Stimulated activated CD8-positive, alpha-beta memory T cell treated with anti-CD3 and anti-CD28 coated beads, Interleukin-15, amount 100 ng/mL, for 48 hours (primary cell): ENCODE results near the gene ZFAND2A.

Experiments
- DNase-seq, 2 donors: peaks; one replicate each; pipeline ENCODE4 v3.0.0-alpha.2; 2020; ENCODE audit warnings: low read depth in 2 of 2

Gene ZFAND2A

GRCh38 chr7:1106793-1107421, 53.1 kb downstream of the ZFAND2A start:
- DNase-seq = no peak

- no peak for DNase-seq
Measured at GRCh38 chr7:1106063-1106792, 53.8 kb downstream of the ZFAND2A start.

- DNase-seq = no peak
Measured at GRCh38 chr7:1105189-1105588, 54.8 kb downstream of the ZFAND2A start.

GRCh38 chr7:1104516-1105179, 55.3 kb downstream of the ZFAND2A start:
- DNase-seq = no peak

GRCh38 chr7:1103789-1104515, 56.0 kb downstream of the ZFAND2A start:
- no peak for DNase-seq

- peak; percentile 26 to 32 for DNase-seq
Measured at GRCh38 chr7:1103009-1103788, 56.8 kb downstream of the ZFAND2A start.
